Stimulated activated CD4-positive, alpha-beta T cell treated with anti-CD3 and anti-CD28 coated beads, TNF-alpha, amount 100 ng/mL, for 4 hours (primary cell): ENCODE results near the gene ZNF600.
A peak's percentile ranks its signal among the peaks of the same experiment; 100 is the strongest.
"Not testable (repeated sequence)": the region's sequence is repeated elsewhere in the genome, so short reads cannot be mapped to it uniquely, and the experiment has no call there.

ENCODE experiments used
- DNase-seq, 3 experiments: peaks; one replicate each; pipeline ENCODE4 v3.0.0-alpha.2; 2020; ENCODE audit warnings: low read depth in 3 of 3

Gene ZNF600

DNA sequence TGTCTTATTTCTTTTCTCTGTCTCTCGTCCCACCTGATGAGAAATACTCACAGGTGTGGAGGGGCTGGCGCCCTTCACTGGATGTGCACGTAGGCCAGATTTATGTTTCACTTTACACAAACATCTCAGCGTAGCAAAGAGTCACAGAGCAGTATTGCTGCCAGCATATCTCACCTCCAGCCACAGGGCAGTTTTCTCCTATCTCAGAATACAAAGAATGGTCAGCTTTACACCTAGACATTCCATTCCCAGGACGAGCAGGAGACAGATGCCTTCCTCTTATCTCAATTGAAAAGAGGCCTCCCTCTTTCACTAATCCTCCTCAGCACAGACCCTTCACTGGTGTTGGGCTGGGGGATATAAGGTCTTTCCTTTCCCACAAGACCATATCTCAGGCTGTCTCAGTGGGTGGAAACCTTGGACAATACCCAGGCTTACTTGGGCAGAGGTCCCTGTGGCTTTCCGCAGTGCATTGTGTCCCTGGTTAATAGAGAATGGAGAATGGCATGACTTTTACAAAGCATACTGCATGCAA lies 44.6 kb downstream of the ZNF600 start:
- no peak for DNase-seq

DNA sequence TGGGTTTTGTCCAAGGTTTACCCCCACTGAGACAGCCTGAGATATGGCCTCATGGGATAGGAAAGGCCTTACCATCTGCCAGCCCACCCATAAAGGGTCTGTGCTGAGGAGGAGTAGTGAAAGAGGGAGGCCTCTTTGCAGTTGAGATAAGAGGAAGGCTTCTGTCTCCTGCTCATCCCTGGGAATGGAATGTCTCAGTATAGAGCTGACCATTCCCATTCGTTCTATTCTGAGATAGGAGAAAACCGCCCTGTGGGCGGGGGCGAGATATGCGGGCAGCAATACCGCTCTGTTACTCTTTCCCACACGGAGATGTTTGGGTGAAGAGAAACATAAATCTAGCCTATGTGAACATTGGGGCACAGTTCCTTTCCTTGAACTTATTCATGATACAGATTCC lies 45.2 kb downstream of the ZNF600 start:
- not testable (repeated sequence) for DNase-seq

- no peak for DNase-seq
These were observed 47.0 kb downstream of the ZNF600 start for GRCh38 chr19:52739576-52739975.

DNA sequence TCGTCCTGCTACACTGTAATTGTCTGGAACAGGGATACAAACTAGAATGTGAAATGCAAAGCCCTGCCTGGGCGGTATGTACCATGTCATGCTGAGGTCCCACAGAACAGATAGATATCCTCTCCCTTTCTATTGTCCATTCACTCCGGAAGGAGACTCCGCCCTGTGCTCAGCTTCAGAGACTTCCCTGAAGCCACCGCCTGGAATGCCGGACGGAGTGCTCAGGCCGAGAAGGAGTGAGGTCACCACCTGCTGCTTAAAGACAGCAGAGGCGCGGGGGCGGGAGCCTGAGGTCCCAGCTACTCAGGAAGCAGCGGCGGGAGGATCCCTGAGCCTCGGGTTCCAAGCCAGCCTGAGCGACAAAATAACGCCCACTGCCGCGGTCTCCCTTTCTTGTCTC lies 50.9 kb downstream of the ZNF600 start:
- no peak for DNase-seq

GRCh38 chr19:52734893-52735661 lies 51.5 kb downstream of the ZNF600 start, which contains the start of gene ZNF611:
Gene ZNF611 (minus strand): TSS chr19:52735044. CDS start chr19:52715894, 19,150 bp downstream.
- peak; percentile 98 to 99 (median 99) for DNase-seq

DNA sequence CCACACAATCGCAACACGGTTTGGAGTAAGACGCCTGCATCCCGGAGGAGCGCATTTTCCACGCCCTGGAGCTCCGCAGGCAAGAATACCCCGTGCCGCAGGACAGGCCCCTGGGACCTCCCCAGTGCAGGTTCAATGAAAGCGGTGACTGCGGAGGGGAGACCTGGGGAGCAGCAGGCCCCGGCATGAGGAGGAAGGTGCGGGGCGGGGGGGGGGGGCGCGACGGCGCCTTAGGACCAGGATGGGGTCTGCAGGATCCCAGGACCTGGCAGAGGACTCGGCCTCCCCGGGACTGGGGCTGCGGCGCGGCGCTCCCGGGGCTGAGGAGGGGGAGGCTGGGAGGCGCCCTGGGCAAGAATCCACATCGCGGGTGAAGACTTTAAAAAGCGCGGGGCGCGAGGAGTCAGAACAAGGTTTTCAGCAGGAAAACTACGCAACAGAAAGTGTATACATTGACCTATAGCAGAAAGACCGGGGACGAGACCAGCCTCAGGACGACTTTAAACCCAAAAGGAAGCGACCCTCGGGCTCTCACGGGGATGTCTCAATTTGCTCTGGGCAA lies 52.2 kb downstream of the ZNF600 start:
- DNase-seq: no peak

DNA sequence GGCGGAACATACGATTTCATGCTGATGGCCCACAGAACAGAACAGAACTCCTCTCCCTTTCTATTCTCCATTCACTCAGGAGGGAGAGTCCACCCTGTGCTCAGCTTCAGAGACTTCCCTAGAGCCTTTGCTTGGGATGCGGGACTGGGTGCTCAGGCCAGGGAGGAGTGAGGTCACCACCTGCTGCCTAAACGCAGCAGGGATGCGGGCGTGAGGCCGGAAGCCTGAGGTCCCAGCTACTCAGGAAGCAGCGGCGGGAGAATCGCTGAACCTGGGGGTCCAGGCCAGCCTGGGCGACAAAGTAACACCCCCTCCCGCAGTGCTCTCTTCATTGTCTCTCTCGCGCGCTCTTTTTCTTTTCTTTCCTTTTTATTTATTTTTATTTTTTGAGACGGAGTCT lies 60.5 kb downstream of the ZNF600 start:
- DNase-seq: not testable (repeated sequence)

GRCh38 chr19:52725528-52725961 lies 61.0 kb downstream of the ZNF600 start:
- DNase-seq: no peak

- no peak for DNase-seq
These were observed 61.7 kb downstream of the ZNF600 start for GRCh38 chr19:52724701-52725514.

GRCh38 chr19:52723907-52724598 lies 62.5 kb downstream of the ZNF600 start:
- DNase-seq: not testable (repeated sequence)

GRCh38 chr19:52722062-52723003 lies 64.3 kb downstream of the ZNF600 start:
- DNase-seq: no peak

- not testable (repeated sequence) for DNase-seq
These were observed 66.0 kb downstream of the ZNF600 start for GRCh38 chr19:52720541-52720940.

GRCh38 chr19:52716522-52716921 lies 70.1 kb downstream of the ZNF600 start:
- no peak for DNase-seq

DNA sequence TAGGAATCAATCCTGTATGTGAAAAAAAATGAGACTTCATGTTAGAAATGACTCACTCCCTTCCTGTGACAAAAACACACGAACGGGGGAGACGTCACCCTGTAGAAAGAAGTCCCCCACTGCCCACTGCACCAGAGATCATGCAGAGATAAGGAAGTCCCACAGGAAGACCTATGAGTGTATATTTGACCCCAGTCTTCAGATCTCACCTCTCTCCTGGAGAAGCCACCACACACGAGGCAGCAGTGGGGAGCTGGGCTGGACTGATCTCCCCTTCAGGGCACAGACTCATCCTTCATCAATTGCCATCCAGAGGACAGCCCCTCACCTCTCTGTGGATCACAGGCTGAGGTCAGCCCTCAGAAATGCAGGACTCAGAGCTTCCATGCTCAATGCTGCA lies 70.7 kb downstream of the ZNF600 start:
- not testable (repeated sequence) for DNase-seq

DNA sequence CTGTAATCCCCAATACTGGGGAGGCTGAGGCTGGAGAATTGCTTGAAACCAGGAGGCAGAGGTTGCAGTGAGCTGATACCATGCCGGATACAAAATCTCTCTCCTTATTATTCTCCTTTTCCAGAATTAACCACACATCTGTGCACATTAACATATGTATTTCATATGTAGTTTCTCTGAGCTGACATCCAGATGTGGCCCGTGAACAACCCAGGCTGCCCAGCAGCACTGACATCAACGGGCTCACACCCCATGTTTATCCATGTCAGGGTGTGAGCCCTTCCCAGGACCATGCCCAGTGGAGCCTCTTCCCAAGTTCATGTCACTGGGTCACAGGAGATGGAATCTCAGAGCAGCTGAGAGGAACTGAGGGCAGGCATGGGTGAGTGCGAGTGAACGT lies 71.3 kb downstream of the ZNF600 start:
- not testable (repeated sequence) for DNase-seq
